GM12878 (cell line): ENCODE data around the gene CARHSP1.

ENCODE experiments used
- EP300 ChIP-seq, 2 experiments: fragments of 150-350 bp in 1 of 2; IDR thresholded peaks; 2 replicates each; pipeline ENCODE4 v1.6.1; 2011 to 2012; ENCODE audit warnings: low read depth in 2 of 2, low read length in 2 of 2, borderline replicate concordance in 1 of 2, improper control_type of control experiment in 1 of 2, inconsistent platforms in 1 of 2; ENCODE audit not compliant: control insufficient read depth in 1 of 2
- MXI1 ChIP-seq: fragments of 150-350 bp; IDR thresholded peaks from 2 replicates; pipeline ENCODE4 v1.6.1; 2011; ENCODE audit warnings: low read depth, mild to moderate bottlenecking, inconsistent platforms, low read length, improper control_type of control experiment
- NR2C1 ChIP-seq: fragments of 450-650 bp; IDR thresholded peaks from 2 replicates; pipeline ENCODE4 v1.6.1; 2017; ENCODE audit warnings: antibody characterized with exemption, mild to moderate bottlenecking, moderate library complexity
- POLR2A ChIP-seq: IDR thresholded peaks from 2 replicates; pipeline ENCODE4 v1.6.1; 2011; ENCODE audit warnings: low read depth, mild to moderate bottlenecking, low read length
- SIN3A ChIP-seq: IDR thresholded peaks from 2 replicates; pipeline ENCODE4 v1.6.1; 2012; ENCODE audit warnings: low read depth, low read length, improper control_type of control experiment
- SMC3 ChIP-seq: IDR thresholded peaks from 2 replicates; pipeline ENCODE4 v1.6.1; 2011; ENCODE audit warnings: low read length, improper control_type of control experiment, borderline replicate concordance
- SP1 ChIP-seq: IDR thresholded peaks from one replicate; pipeline ENCODE4 v1.6.1; 2011; ENCODE audit warnings: low read depth, low read length
- SREBF1 ChIP-seq: IDR thresholded peaks from 2 replicates; pipeline ENCODE4 v1.6.1; 2012; ENCODE audit warnings: mild to moderate bottlenecking, low read length
- USF2 ChIP-seq: IDR thresholded peaks from 2 replicates; pipeline ENCODE4 v1.6.1; 2011; ENCODE audit warnings: low read depth, low read length, improper control_type of control experiment, borderline replicate concordance
- ZNF24 ChIP-seq: fragments of 450-650 bp; IDR thresholded peaks from 2 replicates; pipeline ENCODE4 v1.6.1; 2017; ENCODE audit warnings: antibody characterized with exemption, mild to moderate bottlenecking
- ZNF274 ChIP-seq: IDR thresholded peaks from one replicate; pipeline ENCODE4 v1.8.0; 2011; ENCODE audit not compliant: insufficient read length, insufficient read depth
- ZSCAN29 ChIP-seq: fragments of 450-650 bp; IDR thresholded peaks from 2 replicates; pipeline ENCODE4 v1.6.1; 2017; ENCODE audit warnings: mild to moderate bottlenecking, moderate library complexity
- TF ChIP-seq, protein P1 (sequence below), 3 experiments: IDR thresholded peaks in 2 of 3; conservative IDR thresholded peaks in 1 of 3; 2 replicates each; pipeline ENCODE4 v1.5.1; 2011; ENCODE audit warnings: low read depth in 3 of 3, low read length in 3 of 3, mild to moderate bottlenecking in 3 of 3, control low read depth in 2 of 3, moderate library complexity in 2 of 3, inconsistent platforms in 1 of 3, mixed read lengths in 1 of 3; ENCODE audit not compliant: control insufficient read depth in 2 of 3, insufficient read depth in 1 of 3; ENCODE audit errors: extremely low read depth in 1 of 3
- TF ChIP-seq, protein P2 (sequence below): IDR thresholded peaks from 2 replicates; pipeline ENCODE4 v1.6.1; 2012; ENCODE audit warnings: low read depth, low read length, improper control_type of control experiment

DNA sequence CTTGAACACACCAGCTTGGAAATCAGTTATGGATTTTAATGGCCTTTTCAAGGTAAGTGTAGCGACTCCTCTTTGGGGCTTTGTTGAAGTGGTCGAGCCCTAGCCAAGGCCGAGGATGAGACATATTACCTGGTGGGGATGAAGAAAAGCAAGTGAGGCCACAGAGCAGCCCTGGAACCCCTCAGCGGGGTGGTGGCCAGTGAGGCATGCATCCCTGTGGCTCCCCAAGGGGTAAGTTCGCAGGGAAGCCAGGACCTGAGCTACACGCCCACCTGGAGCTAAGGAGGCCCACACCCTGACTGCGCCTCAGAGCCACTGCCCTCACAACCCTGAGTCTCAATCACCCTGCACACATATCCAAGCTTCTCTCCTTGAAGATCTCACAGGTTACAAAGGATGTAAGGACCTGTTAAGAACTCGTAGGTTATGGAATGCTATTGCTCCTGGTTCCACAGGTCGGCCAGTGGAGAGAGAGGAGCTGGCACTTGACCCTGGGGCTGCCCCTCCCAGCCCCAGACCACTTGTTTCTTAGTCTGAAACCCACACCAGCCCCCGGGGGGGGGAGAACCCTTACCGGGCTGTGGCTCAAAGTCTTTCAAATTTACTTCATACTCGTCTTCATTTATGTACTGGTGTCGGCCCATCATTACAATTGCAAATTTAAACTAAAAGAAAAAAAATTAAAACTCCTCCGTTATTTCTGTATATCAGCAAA, 25.3 kb upstream of the CARHSP1 start:
- no peak for TF ChIP-seq SIN3A
- TF ChIP-seq SREBF1: no peak
- no peak for TF ChIP-seq SMC3
- TF ChIP-seq, protein P1, sequence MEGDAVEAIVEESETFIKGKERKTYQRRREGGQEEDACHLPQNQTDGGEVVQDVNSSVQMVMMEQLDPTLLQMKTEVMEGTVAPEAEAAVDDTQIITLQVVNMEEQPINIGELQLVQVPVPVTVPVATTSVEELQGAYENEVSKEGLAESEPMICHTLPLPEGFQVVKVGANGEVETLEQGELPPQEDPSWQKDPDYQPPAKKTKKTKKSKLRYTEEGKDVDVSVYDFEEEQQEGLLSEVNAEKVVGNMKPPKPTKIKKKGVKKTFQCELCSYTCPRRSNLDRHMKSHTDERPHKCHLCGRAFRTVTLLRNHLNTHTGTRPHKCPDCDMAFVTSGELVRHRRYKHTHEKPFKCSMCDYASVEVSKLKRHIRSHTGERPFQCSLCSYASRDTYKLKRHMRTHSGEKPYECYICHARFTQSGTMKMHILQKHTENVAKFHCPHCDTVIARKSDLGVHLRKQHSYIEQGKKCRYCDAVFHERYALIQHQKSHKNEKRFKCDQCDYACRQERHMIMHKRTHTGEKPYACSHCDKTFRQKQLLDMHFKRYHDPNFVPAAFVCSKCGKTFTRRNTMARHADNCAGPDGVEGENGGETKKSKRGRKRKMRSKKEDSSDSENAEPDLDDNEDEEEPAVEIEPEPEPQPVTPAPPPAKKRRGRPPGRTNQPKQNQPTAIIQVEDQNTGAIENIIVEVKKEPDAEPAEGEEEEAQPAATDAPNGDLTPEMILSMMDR (IDR thresholded peaks at IDR 0.05 in 2 of 3, conservative IDR thresholded peaks at IDR 0.05 in 1 of 3; ENCODE audit: control insufficient read depth in 2 of 3, extremely low read depth in 1 of 3, insufficient read depth in 1 of 3, low read depth in 3 of 3, low read length in 3 of 3): no peak
- no peak for TF ChIP-seq ZNF274
- TF ChIP-seq NR2C1: no peak
- no peak for TF ChIP-seq ZNF24
- no peak for TF ChIP-seq EP300 (IDR thresholded peaks at IDR 0.05; ENCODE audit: borderline replicate concordance in 1 of 2, control insufficient read depth in 1 of 2, low read depth in 2 of 2, low read length in 2 of 2)
- TF ChIP-seq, protein P2, sequence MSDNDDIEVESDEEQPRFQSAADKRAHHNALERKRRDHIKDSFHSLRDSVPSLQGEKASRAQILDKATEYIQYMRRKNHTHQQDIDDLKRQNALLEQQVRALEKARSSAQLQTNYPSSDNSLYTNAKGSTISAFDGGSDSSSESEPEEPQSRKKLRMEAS: no peak
- TF ChIP-seq SP1: no peak
- TF ChIP-seq MXI1: no peak
- TF ChIP-seq POLR2A: no peak; the same call in 1 of the 2 replicates
- no peak for TF ChIP-seq ZSCAN29
- TF ChIP-seq USF2: no peak
